Loucy (cell line): ENCODE measurements around the gene ABHD10.

Experiments
- H2AFZ ChIP-seq: fragments of 200-600 bp; sonication (generic); 2 replicates; pipeline ENCODE4 v1.6.0; 2016; ENCODE audit warnings: antibody characterized with exemption, mild to moderate bottlenecking, low read length, moderate library complexity
- H3F3A ChIP-seq: fragments of 200-600 bp; 2 replicates; pipeline ENCODE4 v1.6.0; 2016; ENCODE audit warnings: antibody characterized with exemption, low read depth, mild to moderate bottlenecking
- H3K27me3 ChIP-seq: fragments of 200-600 bp; sonication (generic); 2 replicates; pipeline ENCODE4 v1.6.1; 2014; ENCODE audit warnings: low read length, mild to moderate bottlenecking; ENCODE audit not compliant: insufficient read depth, poor library complexity, severe bottlenecking
- H3K36me3 ChIP-seq: fragments of 200-600 bp; sonication (generic); 2 replicates; pipeline ENCODE4 v1.6.1; 2016; ENCODE audit warnings: low read length; ENCODE audit not compliant: insufficient read depth
- H3K4me1 ChIP-seq: fragments of 200-600 bp; sonication (generic); 2 replicates; pipeline ENCODE4 v1.5.1; 2014; ENCODE audit warnings: low read length, mild to moderate bottlenecking; ENCODE audit not compliant: insufficient read depth, poor library complexity, severe bottlenecking
- H3K4me2 ChIP-seq: fragments of 200-600 bp; sonication (generic); 2 replicates; pipeline ENCODE4 v1.6.0; 2014; ENCODE audit warnings: antibody characterized with exemption, low read length, low read depth, mild to moderate bottlenecking; ENCODE audit not compliant: poor library complexity, severe bottlenecking
- H3K4me3 ChIP-seq: fragments of 200-600 bp; sonication (generic); 2 replicates; pipeline ENCODE4 v1.5.1; 2014; ENCODE audit warnings: low read length, mild to moderate bottlenecking, mixed read lengths; ENCODE audit not compliant: poor library complexity, severe bottlenecking
- H3K79me2 ChIP-seq: fragments of 200-600 bp; sonication (generic); 2 replicates; pipeline ENCODE4 v1.6.1; 2014; ENCODE audit warnings: low read length; ENCODE audit not compliant: insufficient read depth
- H3K9ac ChIP-seq: fragments of 200-600 bp; sonication (generic); 2 replicates; pipeline ENCODE4 v1.6.0; 2014; ENCODE audit warnings: mild to moderate bottlenecking, low read depth, low read length, moderate library complexity; ENCODE audit not compliant: poor library complexity, severe bottlenecking
- H3K9me2 ChIP-seq: fragments of 200-600 bp; sonication (generic); replicated peaks from 2 replicates; pipeline ENCODE4 v1.6.1; 2016; ENCODE audit warnings: low read depth, low read length, mixed read lengths
- H3K9me3 ChIP-seq: fragments of 200-600 bp; sonication (generic); 2 replicates; pipeline ENCODE4 v1.6.1; 2014; ENCODE audit warnings: mild to moderate bottlenecking, antibody characterized with exemption, low read length, low read depth; ENCODE audit not compliant: insufficient read depth
- H4K20me1 ChIP-seq: fragments of 200-600 bp; sonication (generic); 2 replicates; pipeline ENCODE4 v1.6.0; 2014; ENCODE audit warnings: antibody characterized with exemption, low read length, mild to moderate bottlenecking; ENCODE audit not compliant: insufficient read depth, poor library complexity, severe bottlenecking
- EZH2phosphoT487 ChIP-seq: fragments of 200-600 bp; IDR thresholded peaks from 2 replicates; pipeline ENCODE4 v1.6.1; 2018; ENCODE audit warnings: antibody characterized with exemption, mild to moderate bottlenecking, moderate library complexity, borderline replicate concordance
- TF ChIP-seq, protein P1 (sequence below): fragments of 200-600 bp; sonication (generic); conservative IDR thresholded peaks from 2 replicates; pipeline ENCODE4 v1.5.1; 2014; ENCODE audit warnings: mild to moderate bottlenecking, antibody characterized with exemption, low read length

ABHD10 gene

DNA sequence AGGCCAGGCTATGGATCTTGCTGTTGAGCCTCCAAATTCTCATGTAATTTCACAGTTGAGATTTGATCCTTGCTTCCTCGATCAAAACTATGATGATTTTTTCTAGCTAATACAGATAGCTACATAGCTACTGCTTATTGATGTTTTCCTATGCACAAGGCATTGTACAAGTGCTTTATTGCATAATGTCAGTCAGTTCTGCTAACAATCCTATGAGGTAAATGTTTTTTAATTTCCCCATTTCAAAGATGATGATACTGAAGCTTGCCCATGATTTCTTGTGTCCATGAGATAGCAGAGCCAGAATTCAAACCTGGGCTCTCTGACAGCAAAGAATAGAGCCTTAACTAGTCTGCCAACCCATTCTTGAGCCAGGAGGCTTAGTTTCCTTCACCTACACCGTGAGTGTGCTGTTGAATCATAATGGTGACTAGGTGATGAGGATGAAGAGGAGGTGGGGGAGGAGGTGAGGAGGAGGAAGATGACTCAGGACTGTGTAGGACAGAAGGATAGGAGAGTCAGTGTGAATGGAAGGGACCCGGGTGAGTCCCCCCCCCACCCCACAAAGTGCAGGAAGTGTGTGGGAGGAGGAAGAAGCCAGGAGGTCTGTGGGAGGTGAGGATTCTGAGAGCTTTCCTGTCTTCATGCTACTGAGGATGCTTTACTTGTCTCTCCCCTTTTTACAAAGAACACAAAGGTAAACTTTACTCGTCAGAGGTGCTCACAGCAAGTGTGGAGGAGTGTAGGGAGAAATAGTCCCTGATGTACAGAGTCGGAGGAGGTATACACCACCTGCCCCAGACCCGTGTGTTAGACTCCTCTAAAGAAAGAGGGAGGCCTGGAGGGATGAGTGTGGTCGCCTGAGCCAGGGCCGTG is 23.5 kb downstream of the ABHD10 start:
- no peak overlapping the region for H2AFZ ChIP-seq
- no peaks in the 10 kb centered on the region for H3K27me3 ChIP-seq
- no peaks in the 10 kb centered on the region for H3K79me2 ChIP-seq
- no peaks in the 10 kb centered on the region for H3K36me3 ChIP-seq
- no peak for TF ChIP-seq EZH2phosphoT487
- TF ChIP-seq, protein P1, sequence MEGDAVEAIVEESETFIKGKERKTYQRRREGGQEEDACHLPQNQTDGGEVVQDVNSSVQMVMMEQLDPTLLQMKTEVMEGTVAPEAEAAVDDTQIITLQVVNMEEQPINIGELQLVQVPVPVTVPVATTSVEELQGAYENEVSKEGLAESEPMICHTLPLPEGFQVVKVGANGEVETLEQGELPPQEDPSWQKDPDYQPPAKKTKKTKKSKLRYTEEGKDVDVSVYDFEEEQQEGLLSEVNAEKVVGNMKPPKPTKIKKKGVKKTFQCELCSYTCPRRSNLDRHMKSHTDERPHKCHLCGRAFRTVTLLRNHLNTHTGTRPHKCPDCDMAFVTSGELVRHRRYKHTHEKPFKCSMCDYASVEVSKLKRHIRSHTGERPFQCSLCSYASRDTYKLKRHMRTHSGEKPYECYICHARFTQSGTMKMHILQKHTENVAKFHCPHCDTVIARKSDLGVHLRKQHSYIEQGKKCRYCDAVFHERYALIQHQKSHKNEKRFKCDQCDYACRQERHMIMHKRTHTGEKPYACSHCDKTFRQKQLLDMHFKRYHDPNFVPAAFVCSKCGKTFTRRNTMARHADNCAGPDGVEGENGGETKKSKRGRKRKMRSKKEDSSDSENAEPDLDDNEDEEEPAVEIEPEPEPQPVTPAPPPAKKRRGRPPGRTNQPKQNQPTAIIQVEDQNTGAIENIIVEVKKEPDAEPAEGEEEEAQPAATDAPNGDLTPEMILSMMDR = no peak
- no peaks in the 10 kb centered on the region for H3K9me2 ChIP-seq
- no peaks in the 10 kb centered on the region for H3F3A ChIP-seq
- H4K20me1 ChIP-seq = no peaks in the 10 kb centered on the region
- H3K4me1 ChIP-seq = no peaks in the 10 kb centered on the region
- no peaks in the 10 kb centered on the region for H3K9me3 ChIP-seq
- H3K9ac ChIP-seq = no peak overlapping the region
- H3K4me2 ChIP-seq = no peak overlapping the region
- H3K4me3 ChIP-seq = no peak overlapping the region

DNA sequence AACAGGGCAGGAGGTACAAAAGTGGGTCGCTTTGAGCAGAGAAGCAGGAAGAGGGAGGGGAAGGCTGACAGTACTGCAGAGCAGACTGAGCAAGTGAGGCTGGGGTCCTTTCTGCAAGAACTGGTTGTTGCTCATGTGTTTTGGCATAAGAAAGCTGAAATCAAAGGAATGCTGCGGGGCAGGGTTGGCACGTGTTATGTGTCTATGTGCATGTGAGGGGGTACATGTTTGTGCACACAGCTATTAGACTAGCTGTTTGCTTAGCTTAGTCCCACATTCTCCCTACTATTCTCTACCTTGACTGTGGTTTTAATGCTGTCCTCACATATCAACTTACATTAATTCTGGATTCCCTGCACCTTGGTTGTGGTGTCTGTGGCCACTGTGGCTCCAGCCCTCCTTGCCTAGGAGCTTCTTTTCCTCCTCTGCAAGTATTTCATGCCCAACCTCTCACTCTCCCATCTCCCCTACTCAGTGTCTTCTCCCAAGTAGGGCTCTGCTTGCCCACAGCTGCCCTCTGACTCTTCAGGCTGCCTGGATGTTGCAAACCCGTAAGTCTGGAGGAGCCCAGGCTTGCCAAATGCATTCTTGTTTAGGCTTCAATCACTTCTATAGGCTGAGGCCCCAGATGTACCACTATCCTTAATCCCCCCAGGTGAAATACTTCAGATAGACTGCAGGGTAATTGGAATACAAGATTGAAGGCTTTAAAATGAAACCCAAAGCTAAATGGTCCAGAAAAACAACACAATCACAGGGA is 24.7 kb downstream of the ABHD10 start:
- Histone ChIP-seq H3K27me3 (no peaks in the 10 kb centered on the region), H4K20me1 (no peaks in the 10 kb centered on the region), H3K4me3 (no peak overlapping the region), H3K4me2 (no peak overlapping the region), H2AFZ (no peak overlapping the region), H3K36me3 (no peaks in the 10 kb centered on the region), H3K4me1 (no peaks in the 10 kb centered on the region), H3K9me3 (no peaks in the 10 kb centered on the region), H3K9ac (no peak overlapping the region), H3K79me2 (no peaks in the 10 kb centered on the region), H3F3A (no peaks in the 10 kb centered on the region), H3K9me2 (no peaks in the 10 kb centered on the region)
- no peak for TF ChIP-seq EZH2phosphoT487
- TF ChIP-seq, protein P1 = no peak

DNA sequence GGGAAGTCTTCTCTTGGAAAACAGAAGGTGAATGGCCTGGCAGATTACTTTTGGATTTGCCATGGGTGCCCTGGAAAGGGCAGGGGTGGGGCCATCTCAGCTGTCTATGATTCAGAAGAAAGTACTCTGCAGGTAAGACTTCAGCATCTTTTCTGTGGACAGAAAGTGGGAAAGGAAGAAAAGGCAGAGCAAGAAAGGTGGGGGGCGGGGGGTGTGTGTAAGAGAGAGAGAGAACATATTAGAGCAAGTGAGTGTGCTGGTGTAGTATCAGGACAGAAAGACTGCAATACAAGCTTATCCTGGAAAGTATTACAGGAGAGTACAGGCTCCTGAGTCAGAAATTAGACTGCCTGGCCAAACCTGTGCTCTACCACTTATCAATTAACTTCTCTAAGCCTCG is 25.4 kb downstream of the ABHD10 start:
- H3K9me3 ChIP-seq = no peaks in the 10 kb centered on the region
- no peaks in the 10 kb centered on the region for H3K79me2 ChIP-seq
- H3K4me1 ChIP-seq = no peaks in the 10 kb centered on the region
- no peak overlapping the region for H2AFZ ChIP-seq
- no peak overlapping the region for H3K4me3 ChIP-seq
- no peak overlapping the region for H3K4me2 ChIP-seq
- H3K9ac ChIP-seq = no peak overlapping the region
- no peaks in the 10 kb centered on the region for H3K36me3 ChIP-seq
- TF ChIP-seq, protein P1 = no peak
- TF ChIP-seq EZH2phosphoT487 = no peak
- H3K9me2 ChIP-seq = no peaks in the 10 kb centered on the region
- no peaks in the 10 kb centered on the region for H3K27me3 ChIP-seq
- H3F3A ChIP-seq = no peaks in the 10 kb centered on the region
- H4K20me1 ChIP-seq = no peaks in the 10 kb centered on the region
